Neutrophil (primary cell): ENCODE data around the gene FOXA1.

Experiments
- H3K27ac ChIP-seq: fragments of 200-600 bp; sonication (generic); 2 replicates; pipeline ENCODE4 v1.5.1; 2016; ENCODE audit warnings: mild to moderate bottlenecking, moderate library complexity
- H3K27me3 ChIP-seq: fragments of 200-600 bp; sonication (generic); 2 replicates; pipeline ENCODE4 v1.6.0; 2016; ENCODE audit warnings: mild to moderate bottlenecking
- H3K36me3 ChIP-seq: fragments of 200-600 bp; sonication (generic); 2 replicates; pipeline ENCODE4 v1.5.1; 2017
- H3K4me1 ChIP-seq, 2 experiments: fragments of 200-600 bp in 1 of 2; sonication (generic) in 1 of 2; 1 replicate in 1 of 2; 2 replicates in 1 of 2; pipeline versions ENCODE4 v1.5.1 to v1.6.1; 2013 to 2016; ENCODE audit warnings: low read depth in 1 of 2, low read length in 1 of 2, mild to moderate bottlenecking in 1 of 2, moderate library complexity in 1 of 2; ENCODE audit not compliant: control insufficient read depth in 1 of 2, insufficient read depth in 1 of 2
- H3K4me3 ChIP-seq, 2 experiments: fragments of 200-600 bp in 1 of 2; sonication (generic) in 1 of 2; 1 replicate in 1 of 2; 2 replicates in 1 of 2; pipeline ENCODE4 v1.5.1; 2013 to 2016; ENCODE audit warnings: low read depth in 1 of 2, low read length in 1 of 2, mild to moderate bottlenecking in 1 of 2, moderate library complexity in 1 of 2
- H3K9me3 ChIP-seq: fragments of 200-600 bp; sonication (generic); 2 replicates; pipeline ENCODE4 v1.5.1; 2016
- CTCF ChIP-seq: fragments of 200-600 bp; sonication (generic); IDR thresholded peaks from 2 replicates; pipeline ENCODE4 v1.5.1; 2016; ENCODE audit warnings: antibody characterized with exemption

FOXA1 gene

GRCh38 chr14:37551119-37551518, 43.9 kb downstream of the FOXA1 start:
- no peak for TF ChIP-seq CTCF
- Histone ChIP-seq H3K4me1 (no peaks in the 10 kb centered on the region), H3K4me3 (no peak overlapping the region), H3K9me3 (no peaks in the 10 kb centered on the region), H3K27ac (no peak overlapping the region), H3K36me3 (no peaks in the 10 kb centered on the region), H3K27me3 (no peaks in the 10 kb centered on the region)

GRCh38 chr14:37550511-37550910, 44.5 kb downstream of the FOXA1 start:
- Histone ChIP-seq H3K4me3 (no peak overlapping the region), H3K36me3 (no peaks in the 10 kb centered on the region), H3K27ac (no peak overlapping the region), H3K4me1 (no peaks in the 10 kb centered on the region), H3K27me3 (no peaks in the 10 kb centered on the region), H3K9me3 (no peaks in the 10 kb centered on the region)
- no peak for TF ChIP-seq CTCF

- no peaks in the 10 kb centered on the region for H3K27me3 ChIP-seq
- no peak overlapping the region for H3K4me3 ChIP-seq
- no peaks in the 10 kb centered on the region for H3K4me1 ChIP-seq
- no peak overlapping the region for H3K27ac ChIP-seq
- H3K36me3 ChIP-seq = no peaks in the 10 kb centered on the region
- TF ChIP-seq CTCF = no peak
- H3K9me3 ChIP-seq = no peaks in the 10 kb centered on the region
Measured at GRCh38 chr14:37546621-37547447, 48.2 kb downstream of the FOXA1 start.

GRCh38 chr14:37545174-37545573, 49.9 kb downstream of the FOXA1 start:
- H3K4me3 ChIP-seq = no peak overlapping the region
- no peaks in the 10 kb centered on the region for H3K27me3 ChIP-seq
- no peaks in the 10 kb centered on the region for H3K9me3 ChIP-seq
- no peaks in the 10 kb centered on the region for H3K4me1 ChIP-seq
- no peak overlapping the region for H3K27ac ChIP-seq
- TF ChIP-seq CTCF = no peak
- no peaks in the 10 kb centered on the region for H3K36me3 ChIP-seq

- TF ChIP-seq CTCF = no peak
- Histone ChIP-seq H3K36me3 (no peaks in the 10 kb centered on the region), H3K4me1 (no peaks in the 10 kb centered on the region), H3K4me3 (no peak overlapping the region), H3K27ac (no peak overlapping the region), H3K27me3 (no peaks in the 10 kb centered on the region), H3K9me3 (no peaks in the 10 kb centered on the region)
Measured at GRCh38 chr14:37544407-37544806, 50.6 kb downstream of the FOXA1 start.
